Stimulated activated naive CD8-positive, alpha-beta T cell treated with anti-CD3 and anti-CD28 coated beads, Interleukin-15, Interleukin-2, amounts not matched to agents 100 ng/mL and 50 ng/mL, for 24 hours (primary cell): Measurements from ENCODE around the gene CPLX1.
"Not testable (repeated sequence)": the region's sequence is repeated elsewhere in the genome, so short reads cannot be mapped to it uniquely, and the experiment has no call there.

Experiments
- H3K27ac Mint-ChIP-seq: one replicate; pipeline ENCODE4 v1.8.0; 2021; ENCODE audit warnings: mild to moderate bottlenecking, mixed read lengths
- H3K27me3 Mint-ChIP-seq: one replicate; pipeline ENCODE4 v1.8.0; 2021; ENCODE audit warnings: mixed read lengths
- H3K36me3 Mint-ChIP-seq: one replicate; pipeline ENCODE4 v1.8.0; 2021; ENCODE audit warnings: low read depth, mixed read lengths
- H3K4me1 Mint-ChIP-seq: one replicate; pipeline ENCODE4 v1.8.0; 2021; ENCODE audit warnings: low read depth, mixed read lengths
- H3K4me3 Mint-ChIP-seq: one replicate; pipeline ENCODE4 v1.8.0; 2021; ENCODE audit warnings: mild to moderate bottlenecking, mixed read lengths
- H3K9me3 Mint-ChIP-seq: one replicate; pipeline ENCODE4 v1.8.0; 2021; ENCODE audit warnings: mixed read lengths

Gene CPLX1

DNA sequence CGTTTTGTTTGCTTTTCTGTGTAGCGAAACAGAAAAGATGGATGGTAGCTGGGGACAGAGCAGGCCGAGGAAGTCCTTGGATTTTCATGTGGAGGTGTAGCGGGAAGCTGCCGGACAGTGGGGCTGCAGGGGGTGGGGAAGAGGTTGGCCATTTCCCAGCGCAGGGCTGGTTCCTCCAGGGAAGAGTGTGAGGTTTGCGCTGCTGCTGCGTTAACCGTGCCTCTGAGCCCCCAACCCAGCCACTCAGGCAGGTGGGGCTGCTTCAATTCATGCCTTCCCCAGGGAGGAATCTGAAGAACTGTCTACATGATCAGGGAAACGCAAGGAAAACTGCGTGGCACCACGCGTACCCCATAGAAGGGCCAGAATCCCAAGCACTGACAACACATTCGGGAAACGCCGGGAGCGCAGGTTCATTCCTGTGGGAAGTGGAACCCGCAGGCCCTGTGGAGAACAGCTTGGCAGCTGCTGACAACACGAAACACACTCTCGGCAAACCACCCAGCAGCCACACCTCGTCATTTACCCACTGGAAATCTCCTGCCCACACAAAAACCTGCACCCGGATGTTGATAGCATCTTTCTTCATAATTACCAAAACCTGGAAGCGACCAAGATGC, 62.6 kb downstream of the CPLX1 start:
- peaks cover 46% of the 10 kb centered on the region for H3K36me3 Mint-ChIP-seq
- H3K27me3 Mint-ChIP-seq = no peaks in the 10 kb centered on the region
- no peak overlapping the region for H3K4me3 Mint-ChIP-seq
- peak overlapping the region; percentile 31 for H3K27ac Mint-ChIP-seq
- H3K4me1 Mint-ChIP-seq = peaks cover 22% of the 10 kb centered on the region
- no peaks in the 10 kb centered on the region for H3K9me3 Mint-ChIP-seq

DNA sequence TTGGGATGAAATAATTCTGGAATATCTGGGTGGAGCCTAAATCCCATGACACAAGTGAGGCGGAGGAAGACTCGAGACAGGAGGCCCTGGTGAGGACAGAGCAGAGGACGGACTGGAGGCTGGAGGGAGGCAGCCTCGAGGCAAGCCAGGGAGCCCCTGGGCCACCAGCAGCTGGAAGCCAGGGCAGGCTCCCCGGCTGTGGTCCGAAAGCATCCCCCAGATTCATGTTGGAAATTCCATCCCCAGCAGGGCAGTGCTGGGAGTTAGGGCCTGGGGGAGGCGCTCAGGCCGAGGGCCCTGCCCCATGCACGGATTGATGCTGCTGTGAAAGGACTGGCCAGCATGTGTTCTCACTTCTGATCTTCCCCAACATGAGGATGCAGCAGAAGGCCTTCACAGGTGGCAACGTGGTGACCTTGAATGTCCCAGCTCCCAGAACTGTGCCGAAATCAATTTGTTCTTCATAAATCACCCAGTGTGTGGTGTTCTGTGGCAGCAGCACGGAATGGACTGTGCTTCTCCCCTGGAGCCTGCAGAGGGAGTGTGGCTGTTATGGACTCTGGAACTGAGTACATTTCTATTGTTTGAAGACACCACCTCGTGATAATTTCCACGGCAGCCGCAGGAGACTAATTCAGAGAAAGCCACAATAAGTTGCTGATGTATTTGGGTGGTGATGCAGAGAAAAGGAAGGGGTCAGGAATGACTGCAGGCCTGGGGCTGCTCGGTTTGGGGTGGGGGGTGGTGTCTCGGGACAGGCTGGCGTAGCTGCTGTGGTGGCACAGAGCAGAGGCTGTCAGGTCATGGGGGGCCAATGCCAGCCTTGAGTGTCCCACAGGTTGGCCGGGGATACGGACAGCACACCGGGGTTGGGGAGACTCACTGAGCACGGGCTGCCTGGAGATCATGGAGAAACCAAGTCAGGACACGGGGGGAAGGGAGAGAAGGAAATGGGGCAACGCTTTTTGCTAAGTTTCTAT, 63.4 kb downstream of the CPLX1 start:
- H3K4me3 Mint-ChIP-seq = no peak overlapping the region

DNA sequence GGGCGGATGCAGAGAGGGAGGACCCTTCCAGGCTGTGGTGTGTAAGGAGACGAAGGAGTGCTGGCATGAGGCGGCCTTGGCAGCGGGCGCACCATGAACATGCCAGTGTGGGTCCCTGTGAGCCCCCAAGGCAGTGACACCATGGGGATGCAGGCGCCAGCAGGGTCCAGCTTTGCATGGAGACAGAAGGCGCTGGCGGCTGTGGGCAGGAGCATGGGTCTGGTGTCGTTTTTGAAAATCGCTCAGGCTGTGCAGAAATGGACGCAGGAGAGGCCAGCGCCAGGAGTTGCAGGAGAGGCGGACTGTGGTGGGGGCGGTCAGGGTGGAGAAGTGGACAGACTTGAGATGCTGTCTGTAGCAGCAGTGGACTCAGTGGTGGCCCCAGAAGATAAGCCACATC, 64.2 kb downstream of the CPLX1 start:
- peaks cover 32% of the 10 kb centered on the region for H3K36me3 Mint-ChIP-seq

More for the DNA sequence above, 63.4 kb downstream of the CPLX1 start:
- no peaks in the 10 kb centered on the region for H3K9me3 Mint-ChIP-seq
- peak overlapping the region; percentile 38 for H3K27ac Mint-ChIP-seq
- H3K4me1 Mint-ChIP-seq = peaks cover 22% of the 10 kb centered on the region
- H3K36me3 Mint-ChIP-seq = peaks cover 38% of the 10 kb centered on the region
- H3K27me3 Mint-ChIP-seq = no peaks in the 10 kb centered on the region

DNA sequence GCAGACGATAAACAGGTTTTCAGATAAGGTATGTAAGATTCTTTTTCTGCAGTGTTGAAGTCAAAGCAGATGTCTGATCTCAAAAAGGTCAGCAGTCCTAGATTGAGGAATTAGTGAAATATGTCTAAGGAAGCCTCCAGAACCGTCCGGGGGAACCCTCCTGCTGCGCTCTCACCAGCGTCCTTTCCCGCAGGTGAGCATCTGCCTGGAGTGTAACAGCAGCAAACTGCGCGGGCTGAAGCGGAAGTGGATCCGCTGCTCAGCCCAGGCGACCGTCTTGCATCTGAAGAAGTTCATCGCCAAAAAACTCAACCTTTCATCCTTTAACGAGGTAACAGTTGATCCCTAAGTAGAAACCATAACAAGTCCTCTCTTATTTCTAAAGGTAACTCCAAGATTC, 64.8 kb downstream of the CPLX1 start:
- H3K27ac Mint-ChIP-seq = no peak overlapping the region

More for the DNA sequence above, 64.2 kb downstream of the CPLX1 start:
- no peak overlapping the region for H3K4me3 Mint-ChIP-seq
- peaks cover 22% of the 10 kb centered on the region for H3K4me1 Mint-ChIP-seq
- H3K27ac Mint-ChIP-seq = no peak overlapping the region
- no peaks in the 10 kb centered on the region for H3K9me3 Mint-ChIP-seq
- H3K27me3 Mint-ChIP-seq = no peaks in the 10 kb centered on the region

DNA sequence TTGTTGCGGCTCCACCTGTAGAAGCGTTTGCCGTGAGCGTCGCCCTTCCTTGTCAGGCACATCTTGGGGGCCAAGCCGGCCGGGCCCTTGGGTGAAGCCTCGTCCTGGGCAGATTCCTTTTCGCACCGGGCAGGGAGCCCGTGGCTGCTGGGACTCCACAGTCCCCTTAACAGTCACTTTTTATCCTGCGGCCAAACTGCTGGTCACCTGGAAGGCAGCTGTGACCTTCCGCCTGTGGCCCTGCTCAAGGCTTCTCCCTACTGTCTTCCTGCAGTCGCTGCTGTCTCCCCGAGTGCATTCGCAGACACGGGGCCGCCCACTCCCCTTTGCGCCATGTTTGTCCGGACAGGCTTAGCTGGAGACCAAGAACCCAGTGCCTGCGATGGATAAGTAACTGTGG, 65.3 kb downstream of the CPLX1 start:
- H3K4me3 Mint-ChIP-seq = no peak overlapping the region
- H3K36me3 Mint-ChIP-seq = peaks cover 23% of the 10 kb centered on the region
- peak overlapping the region; percentile 59 for H3K27ac Mint-ChIP-seq
- no peaks in the 10 kb centered on the region for H3K9me3 Mint-ChIP-seq
- no peaks in the 10 kb centered on the region for H3K27me3 Mint-ChIP-seq
- peaks cover 18% of the 10 kb centered on the region for H3K4me1 Mint-ChIP-seq

More for the DNA sequence above, 64.8 kb downstream of the CPLX1 start:
- Mint-ChIP-seq H3K4me3 (no peak overlapping the region), H3K27me3 (no peaks in the 10 kb centered on the region), H3K4me1 (peaks cover 19% of the 10 kb centered on the region), H3K36me3 (peaks cover 26% of the 10 kb centered on the region), H3K9me3 (no peaks in the 10 kb centered on the region)

DNA sequence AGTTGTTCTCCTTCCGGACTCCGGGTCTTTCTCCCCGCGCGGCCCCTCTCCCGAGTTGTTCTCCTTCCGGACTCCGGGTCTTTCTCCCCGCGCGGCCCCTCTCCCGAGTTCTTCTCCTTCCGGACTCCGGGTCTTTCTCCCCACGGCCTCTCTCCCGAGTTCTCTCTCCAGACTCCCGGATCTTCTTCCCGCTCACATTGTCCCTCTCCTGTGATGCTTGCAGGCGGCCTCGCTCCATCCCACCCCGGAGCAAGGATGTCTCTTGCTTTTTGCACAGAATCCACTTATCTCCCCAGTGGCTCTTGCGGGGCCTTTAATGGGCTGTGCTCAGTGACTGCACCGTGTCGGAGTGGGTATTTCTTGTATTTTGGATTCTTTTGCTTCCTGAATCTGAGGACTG, 66.1 kb downstream of the CPLX1 start:
- H3K36me3 Mint-ChIP-seq = peaks cover 18% of the 10 kb centered on the region

DNA sequence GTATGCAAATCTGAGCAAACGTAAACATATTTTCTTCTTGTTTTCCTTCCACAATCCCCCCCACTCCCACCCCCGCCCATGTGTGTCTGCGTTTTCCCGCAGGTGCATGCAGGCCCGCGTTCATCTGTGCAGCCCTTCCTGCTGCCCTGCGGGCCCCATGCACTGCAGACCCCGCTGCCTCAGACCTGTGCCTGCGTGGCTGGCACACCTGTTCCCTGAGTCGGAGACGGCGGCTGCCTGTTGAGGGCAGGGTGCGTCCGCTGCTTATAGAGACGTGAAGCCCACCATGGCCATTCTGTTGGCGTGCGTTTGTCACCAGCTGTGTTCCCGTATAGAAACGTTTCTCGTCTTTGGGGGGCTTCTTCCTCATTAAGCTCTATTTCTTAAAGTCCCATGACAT, 68.8 kb downstream of the CPLX1 start:
- H3K27ac Mint-ChIP-seq = no peak overlapping the region
- H3K4me3 Mint-ChIP-seq = no peak overlapping the region
- peaks cover 13% of the 10 kb centered on the region for H3K4me1 Mint-ChIP-seq
- no peaks in the 10 kb centered on the region for H3K9me3 Mint-ChIP-seq
- no peaks in the 10 kb centered on the region for H3K27me3 Mint-ChIP-seq
- H3K36me3 Mint-ChIP-seq = peaks cover 9% of the 10 kb centered on the region

More for the DNA sequence above, 66.1 kb downstream of the CPLX1 start:
- not testable (repeated sequence) for H3K27me3 Mint-ChIP-seq, H3K9me3 Mint-ChIP-seq, H3K4me3 Mint-ChIP-seq
- peak overlapping the region; percentile 59 for H3K27ac Mint-ChIP-seq
- peaks cover 15% of the 10 kb centered on the region for H3K4me1 Mint-ChIP-seq

DNA sequence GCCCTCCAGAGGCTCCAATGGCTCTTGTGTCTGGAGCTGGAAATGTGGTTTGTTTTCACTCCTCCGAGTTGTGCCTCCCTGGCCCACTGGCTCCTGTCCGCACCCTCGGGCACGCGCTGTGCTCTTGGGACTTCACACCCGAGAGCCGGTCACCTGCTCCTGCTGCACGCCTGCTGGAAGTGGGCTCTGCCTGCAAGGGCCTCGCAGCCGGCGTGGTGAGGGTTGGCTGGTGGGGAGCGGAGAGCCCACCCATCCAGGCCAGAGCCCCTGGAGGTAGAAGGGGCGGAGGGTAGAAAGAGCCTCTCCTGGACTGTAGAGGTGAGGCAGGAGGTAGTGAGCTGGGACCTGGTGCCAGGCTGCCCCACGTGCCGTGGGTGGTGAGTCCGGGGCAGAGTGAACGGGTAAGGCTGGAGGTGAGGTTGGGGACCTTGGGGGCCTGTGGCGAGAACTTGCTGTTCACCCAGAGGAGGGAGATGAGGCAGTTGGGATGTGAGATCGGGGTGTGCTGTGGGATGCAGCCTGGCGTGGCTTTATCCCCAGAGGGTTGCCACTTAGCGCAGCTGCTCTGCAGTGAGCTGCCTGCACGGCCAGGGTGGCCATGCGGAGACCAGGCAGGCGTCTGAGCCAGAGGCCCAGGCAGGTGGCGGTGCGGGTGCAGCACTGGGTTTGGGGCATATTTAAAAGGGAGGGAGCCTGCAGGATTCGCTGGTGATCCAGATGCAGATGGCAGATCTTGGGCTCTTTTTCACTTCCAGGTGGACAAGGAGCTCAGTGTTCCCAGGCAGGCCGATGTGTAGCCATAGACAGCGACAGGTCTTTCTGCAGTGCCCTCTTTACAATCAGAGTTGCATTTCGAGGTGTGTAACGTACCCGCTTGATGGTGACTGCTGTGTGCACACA, 71.5 kb downstream of the CPLX1 start:
- Mint-ChIP-seq H3K9me3 (no peaks in the 10 kb centered on the region), H3K36me3 (no peaks in the 10 kb centered on the region), H3K27me3 (no peaks in the 10 kb centered on the region), H3K27ac (no peak overlapping the region), H3K4me3 (no peak overlapping the region), H3K4me1 (no peaks in the 10 kb centered on the region)

DNA sequence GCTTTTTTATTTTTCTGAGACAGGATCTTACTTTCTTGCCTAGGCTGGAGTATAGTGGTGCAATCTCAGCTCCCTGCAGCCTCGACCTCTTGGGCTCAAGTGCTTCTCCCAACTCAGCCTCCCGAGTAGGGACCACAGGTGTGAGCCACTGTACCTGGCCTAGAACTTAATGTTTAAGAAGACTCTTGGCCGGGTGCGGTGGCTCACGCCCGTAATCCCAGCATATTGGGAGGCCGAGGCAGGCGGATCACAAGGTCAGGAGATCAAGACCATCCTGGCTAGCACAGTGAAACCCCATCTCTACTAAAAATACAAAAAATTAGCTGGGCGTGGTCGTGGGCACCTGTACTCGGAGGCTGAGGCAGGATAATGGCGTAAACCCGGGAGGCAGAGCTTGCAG, 72.7 kb downstream of the CPLX1 start:
- not testable (repeated sequence) for H3K27ac Mint-ChIP-seq, H3K4me1 Mint-ChIP-seq, H3K4me3 Mint-ChIP-seq, H3K36me3 Mint-ChIP-seq, H3K9me3 Mint-ChIP-seq, H3K27me3 Mint-ChIP-seq

DNA sequence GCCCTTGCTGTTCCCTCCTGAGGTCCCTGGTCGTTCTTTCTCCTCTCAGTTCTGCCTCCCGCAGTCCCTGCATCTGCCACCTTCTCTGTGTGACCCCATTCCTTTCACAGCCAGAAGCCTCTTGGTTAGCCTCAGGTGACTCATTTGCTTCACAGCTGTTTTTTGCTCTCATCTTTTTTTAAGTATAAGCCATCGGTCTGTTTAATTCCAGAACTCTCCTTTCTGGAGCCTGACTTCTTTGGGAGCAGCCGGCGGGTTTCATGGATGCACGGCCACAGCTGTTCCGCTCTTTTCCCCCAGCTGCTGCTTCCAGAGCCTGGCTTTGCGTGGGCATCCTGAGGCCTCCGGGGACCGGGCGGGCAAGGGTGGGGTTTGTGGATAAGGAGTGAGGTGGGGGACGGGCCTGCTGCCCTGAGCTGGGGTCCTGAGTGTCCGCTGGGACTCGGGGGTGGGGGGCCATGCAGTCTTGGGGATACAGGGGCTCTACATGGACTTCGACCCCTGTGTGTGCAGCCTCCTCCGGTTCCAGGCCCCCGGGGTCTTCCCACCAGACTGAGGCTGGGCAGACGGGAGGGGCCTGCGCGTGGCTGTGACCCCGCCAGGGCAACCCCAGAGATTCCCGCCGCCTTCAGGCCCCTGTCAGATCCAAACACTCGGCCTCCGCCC, 73.6 kb downstream of the CPLX1 start:
- Mint-ChIP-seq H3K27ac (no peak overlapping the region), H3K27me3 (no peaks in the 10 kb centered on the region), H3K4me3 (no peak overlapping the region), H3K36me3 (peaks cover 9% of the 10 kb centered on the region), H3K9me3 (no peaks in the 10 kb centered on the region), H3K4me1 (no peaks in the 10 kb centered on the region)

DNA sequence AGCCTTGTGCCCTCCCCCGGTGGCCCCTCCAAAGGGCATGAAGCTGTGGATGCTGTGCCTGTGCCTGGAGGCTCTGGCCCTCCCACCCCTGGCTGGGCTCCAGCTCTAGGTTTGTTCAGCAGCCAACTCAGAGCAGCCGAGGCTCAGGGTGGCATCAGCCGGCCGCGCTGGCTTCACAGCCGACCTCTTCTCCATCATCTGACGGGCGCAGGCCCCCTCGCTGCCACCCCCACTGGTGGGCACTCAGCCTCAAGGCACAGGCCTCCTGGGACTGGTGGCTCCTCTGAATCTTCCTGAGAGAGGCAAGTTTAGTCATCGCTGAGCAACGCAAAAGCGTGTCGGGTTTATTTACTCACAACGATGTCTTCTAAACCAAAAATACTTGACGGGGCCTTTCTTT, 74.3 kb downstream of the CPLX1 start:
- no peaks in the 10 kb centered on the region for H3K4me1 Mint-ChIP-seq
- H3K9me3 Mint-ChIP-seq = no peaks in the 10 kb centered on the region
- no peak overlapping the region for H3K27ac Mint-ChIP-seq
- H3K27me3 Mint-ChIP-seq = no peaks in the 10 kb centered on the region
- peaks cover 9% of the 10 kb centered on the region for H3K36me3 Mint-ChIP-seq
- H3K4me3 Mint-ChIP-seq = no peak overlapping the region

DNA sequence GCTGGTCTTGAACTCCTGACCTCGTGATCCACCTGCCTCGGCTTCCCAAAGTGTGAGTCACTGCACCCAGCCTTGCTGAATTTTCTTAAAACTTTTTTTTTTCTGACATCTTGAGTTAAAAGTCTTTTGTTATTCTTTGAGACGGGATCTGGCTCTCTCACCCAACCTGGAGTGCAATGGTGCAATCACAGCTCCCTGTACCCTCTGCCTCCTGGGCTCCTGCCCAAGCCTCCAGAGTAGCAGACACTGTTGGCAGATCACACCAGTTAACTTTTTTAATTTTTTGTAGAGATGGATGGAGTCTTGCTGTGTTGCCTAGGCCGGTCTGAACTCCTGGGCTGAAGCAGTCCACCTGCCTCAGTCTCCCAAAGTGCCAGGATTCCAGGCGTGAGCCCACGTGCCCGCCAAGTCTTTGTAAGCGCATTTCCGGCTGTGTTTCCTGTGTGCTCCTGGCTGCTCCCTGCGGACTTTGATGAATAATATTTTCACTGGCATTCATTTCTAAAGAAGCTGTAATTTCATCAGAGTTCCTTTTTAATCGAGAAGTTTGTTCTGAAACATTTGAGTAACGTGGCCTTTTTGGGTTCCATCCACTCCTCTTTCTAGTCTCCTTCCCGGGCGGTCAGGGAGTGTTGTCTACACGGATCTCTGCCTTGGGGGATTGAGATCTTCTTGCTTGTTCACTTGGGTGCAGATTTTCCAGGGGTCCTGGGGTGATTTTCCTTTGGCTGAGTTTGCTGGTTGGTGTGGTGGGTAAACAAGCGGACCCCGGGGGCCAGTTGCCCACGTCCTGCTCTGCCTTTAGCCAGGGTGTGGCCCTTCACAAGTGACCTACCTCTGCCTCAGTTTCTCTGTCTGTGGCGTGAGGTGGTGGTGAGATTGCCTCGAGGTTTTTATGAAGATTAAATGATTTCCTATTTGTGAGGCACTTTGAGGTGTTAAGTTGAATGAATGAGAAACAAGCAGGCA, 75.9 kb downstream of the CPLX1 start:
- H3K36me3 Mint-ChIP-seq = peaks cover 9% of the 10 kb centered on the region
- H3K27ac Mint-ChIP-seq = no peak overlapping the region
- no peaks in the 10 kb centered on the region for H3K9me3 Mint-ChIP-seq
- no peaks in the 10 kb centered on the region for H3K4me1 Mint-ChIP-seq
- no peak overlapping the region for H3K4me3 Mint-ChIP-seq
- no peaks in the 10 kb centered on the region for H3K27me3 Mint-ChIP-seq

DNA sequence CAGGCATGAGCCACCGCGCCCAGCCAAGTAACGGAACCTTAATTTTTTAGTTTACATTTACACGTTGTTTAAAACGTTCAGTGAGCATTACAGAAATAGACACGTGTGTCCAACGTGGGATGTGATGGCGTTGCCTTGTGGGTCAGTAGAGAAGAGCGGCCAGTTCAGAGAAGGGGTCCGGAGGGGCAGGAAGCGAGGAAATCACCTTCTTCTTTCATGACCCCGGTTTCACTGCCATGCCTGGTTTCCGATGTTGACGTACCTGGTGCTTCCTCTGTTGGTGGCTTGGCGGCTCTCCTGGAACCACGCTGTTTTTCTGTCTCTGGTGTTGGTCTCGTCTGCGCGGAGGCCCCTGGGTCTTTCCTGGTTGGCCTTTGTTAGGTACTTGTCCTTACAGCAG, 77.5 kb downstream of the CPLX1 start:
- Mint-ChIP-seq H3K9me3 (no peaks in the 10 kb centered on the region), H3K27me3 (no peaks in the 10 kb centered on the region), H3K4me1 (no peaks in the 10 kb centered on the region), H3K4me3 (no peak overlapping the region), H3K27ac (no peak overlapping the region), H3K36me3 (peaks cover 9% of the 10 kb centered on the region)
